Mucosa of descending colon (tissue), 3 donors: Measurements from ENCODE around the gene TOP1. TPM values are rescaled to one million over a fixed set of nuclear protein-coding genes. Genes with fewer than 3 reads are reported as not detected.
"Not testable (repeated sequence)": the region's sequence is repeated elsewhere in the genome, so short reads cannot be mapped to it uniquely, and the experiment has no call there.

Experiments
- ATAC-seq: fragments of 200-7000 bp; cut with Tn5 transposase; one replicate; pipeline ENCODE4 v1.9.1; 2020; ENCODE audit warnings: mild to moderate bottlenecking, moderate library complexity
- DNase-seq, 3 donors: peaks; one replicate each; pipeline ENCODE4 v3.0.0-alpha.2; 2020
- H3K36me3 ChIP-seq: fragments of 200-600 bp; one replicate; pipeline ENCODE4 v1.8.0; 2021; ENCODE audit warnings: low read depth, mild to moderate bottlenecking
- H3K4me1 ChIP-seq: fragments of 200-600 bp; one replicate; pipeline ENCODE4 v1.8.0; 2021; ENCODE audit warnings: low read depth, mild to moderate bottlenecking
- H3K4me3 ChIP-seq: fragments of 200-600 bp; one replicate; pipeline ENCODE4 v1.8.0; 2021; ENCODE audit warnings: mild to moderate bottlenecking
- H3K9me3 ChIP-seq: fragments of 200-600 bp; one replicate; pipeline ENCODE4 v1.8.0; 2021; ENCODE audit warnings: mild to moderate bottlenecking
- CTCF ChIP-seq: fragments of 200-600 bp; IDR thresholded peaks from one replicate; pipeline ENCODE4 v1.8.0; 2022; ENCODE audit warnings: antibody characterized with exemption, mild to moderate bottlenecking
- intact Hi-C, 2 donors: fragments of 100-400 bp; cut with DNase I in 1 of 2; cut with micrococcal nuclease in 1 of 2; formaldehyde crosslinking; loops; one replicate each; pipeline versions ENCODE4 v1.11.0 to v1.11.1; 2022; cut with DNase I, micrococcal nuclease
- total RNA-seq, 3 donors: library from RNA; stranded (reverse); fragmentation: NEBNext Ultra II Directional in 2 of 3; extraction: Animal tissue kit (Norgen Biotek cat#: 25700) in 2 of 3; gene quantifications; one replicate each; pipeline versions ENCODE4 v1.2.1 to v1.2.4, GENCODE V29; 2021 to 2023
- donor health status: DM: no; HTN: no; CAD: no; lungs with moderate emphysema.
- donor health status: DM: no; HTN: no; CAD: no.
- donor health status: DM: no; HTN: yes; CAD: no.

Gene TOP1
- total RNA-seq, 3 donors from 2014 or later, result 51.8 to 60.0 (median 57.7) TPM

GRCh38 chr20:41124451-41125094 is 96.0 kb downstream of the TOP1 start:
- peaks cover 8% of the 10 kb centered on the region for H3K4me1 ChIP-seq
- ATAC-seq (peak; percentile 97), DNase-seq (peak in 2 of 3 donors; percentile 64 to 66)
- H3K9me3 ChIP-seq, result no peaks in the 10 kb centered on the region
- H3K36me3 ChIP-seq, result no peaks in the 10 kb centered on the region
- TF ChIP-seq CTCF, result no peak
- intact Hi-C loops, result no loop called here
- no peak overlapping the region for H3K4me3 ChIP-seq

DNA sequence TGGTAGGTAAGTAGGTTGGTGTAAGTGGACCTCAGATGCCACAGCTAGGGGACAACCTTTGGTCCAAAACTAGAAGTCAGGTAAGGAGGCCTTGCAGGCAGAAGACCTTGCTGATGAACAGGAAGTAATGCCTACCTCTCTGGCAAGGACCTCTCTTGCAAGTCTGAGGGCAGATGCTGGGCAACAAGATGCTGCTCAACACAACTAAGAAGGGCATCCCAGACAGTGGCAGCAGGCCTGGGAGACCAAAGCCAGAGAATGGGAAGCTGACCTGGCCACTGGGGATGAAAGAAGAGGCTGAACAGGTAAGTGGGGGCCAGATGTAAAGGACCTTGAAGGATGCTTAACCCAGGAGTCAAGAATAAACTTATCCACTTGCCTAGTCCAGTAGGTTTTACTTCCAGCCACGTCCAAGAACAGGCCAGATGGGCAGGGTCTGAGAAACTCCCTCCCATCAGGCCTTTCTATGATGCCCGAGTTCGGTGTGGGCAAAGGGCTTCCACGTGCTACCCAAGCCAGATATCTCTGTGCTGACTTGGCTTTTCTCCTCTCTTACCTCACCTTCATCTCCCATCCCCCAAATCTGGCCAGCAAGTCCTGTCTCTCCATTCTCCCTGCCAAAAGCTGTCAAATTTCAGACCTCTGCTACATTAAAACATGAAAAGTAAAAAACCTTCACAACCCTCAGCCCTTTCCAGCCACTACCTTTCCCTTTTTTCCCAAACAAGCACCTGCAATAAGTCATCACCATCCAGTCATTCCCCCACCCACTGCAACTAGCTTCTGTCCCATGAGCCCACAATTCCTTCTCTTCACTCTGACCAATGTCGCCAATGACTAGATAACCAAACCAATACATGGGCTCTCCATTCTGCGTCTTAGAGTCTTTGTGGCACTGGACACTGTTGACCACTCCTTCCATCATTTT is 97.2 kb downstream of the TOP1 start:
- no peak for DNase-seq

GRCh38 chr20:41126719-41127118 is 98.1 kb downstream of the TOP1 start:
- intact Hi-C loops, result no loop called here
- no peaks in the 10 kb centered on the region for H3K9me3 ChIP-seq
- DNase-seq (no peak), ATAC-seq (no peak)
- H3K36me3 ChIP-seq, result no peaks in the 10 kb centered on the region
- H3K4me1 ChIP-seq, result peaks cover 8% of the 10 kb centered on the region
- no peak for TF ChIP-seq CTCF
- H3K4me3 ChIP-seq, result no peak overlapping the region

More for the DNA sequence above, 97.2 kb downstream of the TOP1 start:
- Histone ChIP-seq H3K4me1 (peaks cover 8% of the 10 kb centered on the region), H3K4me3 (no peak overlapping the region), H3K9me3 (no peaks in the 10 kb centered on the region), H3K36me3 (no peaks in the 10 kb centered on the region)
- intact Hi-C loops, result no loop called here
- ATAC-seq, result no peak
- TF ChIP-seq CTCF, result no peak

- DNase-seq, H3K9me3 ChIP-seq, H3K4me1 ChIP-seq, H3K4me3 ChIP-seq, ATAC-seq, intact Hi-C loops, H3K36me3 ChIP-seq: not testable (repeated sequence)
Observed at GRCh38 chr20:41128317-41128716, 99.7 kb downstream of the TOP1 start.

GRCh38 chr20:41131594-41132387 is 103.2 kb downstream of the TOP1 start:
- no peaks in the 10 kb centered on the region for H3K4me1 ChIP-seq
- no peak overlapping the region for H3K4me3 ChIP-seq
- H3K9me3 ChIP-seq, result no peaks in the 10 kb centered on the region
- no peak for DNase-seq
- H3K36me3 ChIP-seq, result no peaks in the 10 kb centered on the region
- no peak for ATAC-seq
- TF ChIP-seq CTCF, result no peak
- intact Hi-C loops, result no loop called here

DNA sequence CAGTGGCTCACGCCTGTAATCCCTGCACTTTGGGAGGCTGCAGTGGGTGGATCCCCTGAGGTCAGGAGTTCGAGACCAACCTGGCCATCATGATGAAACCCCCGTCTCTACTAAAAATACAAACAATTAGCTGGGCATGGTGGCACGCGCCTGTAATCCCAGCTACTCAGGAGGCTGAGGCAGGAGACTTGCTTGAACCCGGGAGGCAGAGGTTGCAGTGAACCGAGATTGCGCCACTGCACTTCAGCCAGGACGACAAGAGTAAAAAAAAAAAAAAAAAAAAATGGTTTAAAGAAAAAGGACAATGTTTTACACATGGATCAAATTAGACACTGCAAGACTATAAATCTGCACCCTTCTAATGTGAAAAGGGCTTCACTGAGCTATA is 103.8 kb downstream of the TOP1 start:
- H3K4me1 ChIP-seq, H3K36me3 ChIP-seq, DNase-seq, intact Hi-C loops, ATAC-seq, H3K9me3 ChIP-seq, H3K4me3 ChIP-seq: not testable (repeated sequence)
